Measurements from ENCODE around the gene PRSS22.

PRSS22 gene

DNA sequence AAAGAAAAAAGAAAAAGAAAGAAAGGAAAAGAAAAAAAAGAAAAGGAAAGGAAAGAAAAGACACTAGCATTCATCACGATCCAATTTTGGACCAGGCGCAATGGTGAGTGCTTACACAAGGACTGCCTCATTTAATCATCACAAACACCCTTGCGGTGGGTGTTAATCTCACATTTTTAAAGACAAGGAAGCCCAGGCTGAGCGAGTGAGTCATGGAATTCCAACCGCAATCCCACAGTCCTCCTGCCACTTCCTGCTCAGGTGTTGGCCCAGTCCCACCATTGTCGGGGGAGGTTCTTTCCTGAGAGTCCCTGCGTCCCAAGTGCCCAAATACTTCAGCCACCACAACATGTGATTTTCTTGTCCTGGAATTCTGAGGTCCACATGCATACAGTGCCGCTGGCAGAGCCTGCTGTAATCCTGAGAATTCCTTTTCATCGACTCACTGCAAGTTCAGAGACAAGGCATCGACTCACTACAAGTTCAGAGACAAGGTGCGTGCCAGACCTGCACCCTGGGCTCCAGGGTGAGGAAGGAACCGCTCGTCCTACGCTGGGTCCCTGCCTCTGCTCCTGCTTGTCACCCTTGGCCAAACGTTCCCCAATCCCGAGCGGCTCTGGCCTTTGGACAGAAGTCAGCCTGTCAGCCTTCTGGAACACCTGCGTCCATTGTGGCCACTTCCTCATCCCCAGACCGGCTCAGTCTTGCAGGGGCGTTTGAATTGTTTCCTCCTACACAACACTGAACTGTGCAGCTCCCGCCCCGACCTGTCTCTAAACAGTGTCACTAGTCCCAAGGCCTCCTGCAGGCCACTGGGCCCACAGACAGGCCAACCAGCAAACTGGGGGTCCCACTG, 22.1 kb downstream of the PRSS22 start:
- DNase-seq = peak in 5 of 10 donors; percentile 15 to 81 (median 71)
- intact Hi-C loops (cut with DNase I) = no loop called here

DNA sequence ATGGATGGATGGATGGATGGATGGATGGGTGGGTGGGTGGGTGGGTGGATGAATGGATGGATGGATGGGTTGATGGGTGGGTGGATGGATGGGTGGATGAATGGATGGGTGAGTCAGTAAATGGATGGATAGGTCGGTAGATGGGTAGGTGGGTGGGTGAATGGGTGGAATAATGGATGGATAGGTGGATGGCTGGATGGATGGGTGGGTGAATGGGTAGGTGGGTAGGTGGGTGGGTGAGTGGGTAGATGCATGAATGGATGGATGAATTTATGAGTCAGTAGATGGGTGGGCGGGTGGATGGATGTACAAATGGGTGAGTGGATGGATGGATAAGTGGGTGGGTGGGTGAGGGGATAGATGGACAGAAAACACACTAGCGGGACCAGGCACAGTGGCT, 23.0 kb downstream of the PRSS22 start:
- DNase-seq = no peak
- intact Hi-C loops (cut with DNase I) = no loop called here

DNA sequence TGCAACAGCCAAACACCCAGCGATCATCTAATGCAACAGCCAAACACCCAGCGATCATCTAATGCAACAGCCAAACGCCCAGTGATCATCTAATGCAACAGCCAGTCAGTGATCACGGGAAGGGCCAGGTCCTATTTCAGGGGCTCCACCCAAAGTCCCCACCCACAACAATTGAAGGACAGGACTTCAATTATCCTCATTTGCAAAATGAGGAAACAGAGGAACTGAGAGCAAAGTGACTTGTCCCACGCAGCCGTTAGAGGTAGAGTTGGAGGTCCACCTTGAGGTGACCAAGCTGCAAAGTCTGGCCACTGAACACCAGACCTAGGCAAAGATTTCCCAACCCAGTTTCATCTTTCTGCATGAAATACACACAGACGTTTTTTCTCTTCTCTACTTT, 24.2 kb downstream of the PRSS22 start:
- intact Hi-C loops (cut with DNase I) = no loop called here
- DNase-seq = no peak

DNA sequence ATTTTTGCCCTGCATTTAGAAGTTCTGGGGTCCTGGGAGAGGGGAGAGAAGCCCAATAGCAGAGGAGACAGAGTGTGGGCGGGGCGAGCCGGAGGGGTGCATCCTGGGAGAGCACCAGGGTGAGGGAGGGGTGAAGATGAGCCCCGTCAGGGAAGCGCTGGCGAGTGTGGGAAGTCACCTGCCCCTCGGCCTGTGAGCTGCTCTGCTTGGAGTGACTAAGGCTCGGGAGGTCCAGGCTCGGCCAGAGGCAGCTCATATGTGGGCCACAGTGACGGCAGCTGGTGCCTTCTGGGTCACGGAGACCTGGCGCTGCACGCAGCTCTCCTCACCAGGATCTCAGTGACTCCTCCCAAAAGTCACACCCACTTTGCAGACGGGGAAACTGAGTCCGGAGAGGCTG, 26.8 kb downstream of the PRSS22 start:
- intact Hi-C loops (cut with DNase I) = no loop called here
- peak in 3 of 10 donors; percentile 59 to 64 (median 61) for DNase-seq

DNA sequence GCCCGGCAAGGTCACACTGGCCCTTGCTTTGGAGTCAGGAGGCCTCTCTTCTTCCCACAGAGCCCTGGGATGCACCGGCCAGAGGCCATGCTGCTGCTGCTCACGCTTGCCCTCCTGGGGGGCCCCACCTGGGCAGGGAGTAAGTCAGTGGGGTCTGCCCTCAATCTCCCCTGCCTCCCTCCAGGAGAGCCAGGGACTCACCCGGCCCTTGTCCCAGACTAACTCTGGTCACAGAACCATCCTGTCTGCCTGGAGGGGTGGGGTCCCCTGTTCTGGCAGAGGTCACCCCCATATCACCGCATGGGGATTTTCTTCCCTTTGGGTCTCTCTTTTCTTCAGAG, 27.6 kb downstream of the PRSS22 start:
- peak in 2 of 10 donors; percentile 55 to 59 for DNase-seq

DNA sequence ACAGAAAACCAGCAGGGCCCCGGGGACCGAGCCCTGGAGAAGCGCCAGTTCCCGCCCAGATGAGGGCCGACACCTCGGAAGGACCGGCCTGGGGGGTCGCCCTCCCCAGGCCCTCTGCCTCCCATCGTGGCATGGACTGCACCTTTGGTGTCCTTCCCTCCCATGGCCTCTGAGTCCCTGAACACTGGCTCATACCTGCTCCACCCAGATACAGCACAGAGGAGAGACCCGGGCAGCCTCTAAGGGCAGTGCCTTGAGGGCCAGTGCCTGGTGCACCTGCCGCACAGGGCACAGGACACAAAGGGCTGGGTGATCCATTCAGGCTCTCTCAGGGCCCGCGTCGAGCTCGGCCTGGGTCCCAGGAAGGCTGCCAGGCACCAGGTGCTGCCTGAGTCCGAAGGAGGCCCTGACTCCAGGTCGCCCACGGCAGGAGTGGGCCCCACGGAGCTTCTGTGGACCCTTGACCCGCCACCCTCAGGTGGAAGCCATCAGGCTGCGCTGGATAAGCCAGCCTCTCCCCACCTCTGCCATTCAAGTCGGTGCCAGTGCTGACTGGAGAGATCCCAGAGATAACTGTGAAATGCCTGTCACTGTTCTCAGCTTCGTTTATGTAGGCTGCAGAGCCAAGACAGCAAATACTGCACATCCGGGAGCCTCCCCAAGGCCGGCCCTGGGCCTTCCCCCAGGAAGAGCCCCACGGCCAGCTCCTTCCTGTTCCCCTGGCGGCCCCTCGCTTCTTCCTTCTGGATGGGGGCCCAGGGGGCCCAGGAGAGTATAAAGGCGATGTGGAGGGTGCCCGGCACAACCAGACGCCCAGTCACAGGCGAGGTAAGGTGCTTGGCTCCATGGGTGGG, 28.2 kb downstream of the PRSS22 start, which contains the start of gene ZG16B:
ZG16B (plus strand) TSS at position 803 of the 854 bp plus-strand sequence. CDS start 139 bp downstream, outside the sequence.
- peak in 3 of 10 donors; percentile 53 to 67 (median 61) for DNase-seq

More for the DNA sequence above, 27.6 kb downstream of the PRSS22 start:
- intact Hi-C loops (cut with DNase I) = no loop called here

DNA sequence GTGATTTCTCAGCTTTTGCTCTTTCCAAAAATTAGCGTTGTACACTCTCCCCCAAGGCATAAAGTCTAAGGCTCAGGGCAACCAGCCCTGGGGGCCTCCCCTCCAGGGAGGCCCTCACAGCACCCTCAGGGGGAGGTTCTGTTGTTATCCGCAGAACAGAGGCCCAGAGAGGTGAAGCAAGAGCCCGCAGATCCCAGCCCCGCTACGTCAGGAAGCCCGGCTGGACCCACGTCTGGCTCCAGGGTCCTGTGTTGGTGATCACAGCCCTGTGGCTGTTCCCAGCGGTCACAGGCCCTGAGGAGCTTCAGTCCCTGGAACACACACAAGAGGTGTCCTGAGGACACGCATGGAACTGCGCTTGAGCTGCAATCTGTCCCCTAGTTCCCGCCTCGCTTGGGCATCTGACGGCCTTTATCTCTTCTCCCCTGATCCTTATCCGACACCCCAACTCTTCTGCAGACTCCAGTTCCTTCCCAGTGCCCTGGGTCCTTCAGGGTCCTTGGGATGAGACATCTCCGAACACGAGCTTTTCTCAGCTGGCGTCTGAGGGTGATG, 29.0 kb downstream of the PRSS22 start:
- intact Hi-C loops (cut with DNase I) = no loop called here

More for the DNA sequence above, 28.2 kb downstream of the PRSS22 start, which contains the start of gene ZG16B:
- intact Hi-C loops (cut with DNase I) = no loop called here

DNA sequence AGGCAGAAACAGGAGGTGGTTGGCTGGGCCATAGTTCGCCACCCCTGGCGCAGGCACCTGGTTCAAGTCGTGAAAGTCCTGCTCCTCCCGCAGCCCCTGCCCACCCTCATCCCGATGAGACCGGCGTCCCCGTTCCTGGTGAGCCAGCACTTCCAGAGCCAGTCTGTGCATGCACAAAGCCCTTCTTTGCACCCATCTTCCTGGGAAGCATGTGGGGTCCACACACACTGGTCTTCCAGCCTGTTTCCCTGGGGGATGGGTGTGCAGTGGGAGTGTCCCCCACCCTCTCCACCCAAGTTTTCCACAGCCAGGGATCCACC, 29.5 kb downstream of the PRSS22 start:
- intact Hi-C loops (cut with DNase I) = no loop called here
- DNase-seq = peak in 3 of 10 donors; percentile 62 to 82 (median 76)

More for the DNA sequence above, 29.0 kb downstream of the PRSS22 start:
- peak in 2 of 10 donors; percentile 30 to 55 for DNase-seq

DNA sequence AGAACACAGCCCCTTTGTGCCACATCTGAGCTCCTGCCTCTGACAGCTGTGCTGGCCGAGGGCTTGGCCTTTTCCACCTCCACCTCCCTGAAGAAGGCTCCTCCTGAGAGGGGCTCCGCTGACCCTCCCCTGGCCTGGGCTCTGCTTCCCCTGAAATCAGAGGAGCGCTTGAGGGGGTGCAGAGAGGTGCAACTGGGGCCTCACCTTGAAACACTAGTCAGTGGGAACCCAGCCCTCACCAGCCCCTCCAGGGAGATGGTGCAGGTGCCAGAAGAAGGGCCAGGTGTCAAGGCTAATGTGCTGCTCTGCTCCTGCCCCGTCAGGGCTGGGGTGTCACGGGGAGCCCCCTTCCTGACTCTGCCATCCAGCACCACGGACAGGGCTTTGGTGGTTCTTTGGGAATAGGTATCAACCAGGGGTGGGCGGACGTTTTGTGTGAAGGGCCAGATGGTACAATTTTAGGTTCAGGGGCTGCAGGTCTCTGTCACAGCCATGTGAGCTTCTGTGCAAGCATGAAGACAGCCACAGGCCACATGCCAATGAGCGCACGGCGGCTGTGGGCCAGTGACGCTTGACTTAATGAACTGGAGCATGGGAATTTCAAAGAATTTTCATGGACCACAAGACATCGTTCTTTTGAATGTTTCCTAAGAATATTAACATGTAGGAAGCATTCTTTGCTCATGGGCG, 30.0 kb downstream of the PRSS22 start:
- DNase-seq = peak in 3 of 10 donors; percentile 40 to 76 (median 62)
- intact Hi-C loops (cut with DNase I) = no loop called here

DNA sequence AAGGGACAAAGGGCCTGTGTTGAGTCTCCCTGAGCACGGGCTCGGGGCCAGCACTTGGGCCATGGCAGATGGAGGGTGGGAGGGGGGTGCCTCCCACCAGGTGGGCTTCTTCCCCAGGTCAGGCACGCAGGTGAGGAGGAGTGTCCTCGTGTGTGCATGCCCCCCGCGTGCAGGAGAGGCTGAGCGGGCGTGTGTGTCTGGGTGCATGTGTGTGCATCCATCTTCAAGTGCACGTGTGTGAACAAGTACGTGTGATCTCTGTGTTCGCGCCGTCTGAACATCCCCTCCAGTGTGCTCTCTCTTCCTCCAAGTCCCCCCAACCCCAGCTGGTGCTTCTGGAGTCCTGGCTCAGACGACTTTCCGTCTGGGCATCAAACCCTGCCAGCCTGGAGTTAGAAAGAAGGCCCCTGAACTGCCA, 30.6 kb downstream of the PRSS22 start:
- peak in 3 of 10 donors; percentile 55 to 72 (median 71) for DNase-seq
- intact Hi-C loops (cut with DNase I) = no loop called here

DNA sequence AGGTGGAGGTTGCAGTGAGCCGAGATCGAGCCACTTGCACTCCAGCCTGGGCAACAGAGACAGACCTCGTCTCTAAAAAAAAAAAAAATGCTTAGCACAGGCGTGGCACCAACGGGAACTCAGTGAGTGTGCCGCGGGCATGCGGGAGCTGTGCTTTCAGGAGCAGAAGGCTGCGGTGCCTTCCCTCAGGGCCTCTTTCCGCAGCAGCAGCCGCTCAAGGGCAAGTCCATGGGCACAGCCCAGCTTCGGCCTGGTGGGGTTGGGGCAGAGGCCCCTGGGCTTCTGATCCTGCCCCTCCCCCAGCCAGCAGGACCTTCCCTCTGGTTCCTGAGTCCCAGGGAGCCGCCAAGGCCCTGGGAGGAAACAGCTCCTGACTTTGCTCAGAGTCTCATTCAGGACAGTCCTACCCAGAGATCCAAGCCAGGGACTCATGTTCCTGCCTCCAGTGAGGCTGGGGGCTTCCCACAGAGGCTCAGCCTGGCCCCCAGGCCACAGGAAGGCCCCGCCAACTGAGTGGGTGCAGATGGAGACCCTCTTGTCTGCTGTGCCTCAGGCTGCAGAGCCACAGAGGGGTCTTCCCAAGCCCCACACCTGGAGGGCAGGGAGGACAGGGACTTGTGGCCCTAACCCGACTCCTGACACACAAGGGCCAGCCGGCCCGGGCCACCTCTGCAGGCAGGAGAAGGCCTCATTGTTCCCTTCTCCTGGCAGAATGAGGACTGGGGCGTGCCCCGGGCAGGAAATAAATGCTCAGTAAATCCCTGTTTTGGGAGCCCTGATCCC, 31.2 kb downstream of the PRSS22 start:
- DNase-seq = peak in 3 of 10 donors; percentile 39 to 66 (median 55)
- intact Hi-C loops (cut with DNase I) = no loop called here

DNA sequence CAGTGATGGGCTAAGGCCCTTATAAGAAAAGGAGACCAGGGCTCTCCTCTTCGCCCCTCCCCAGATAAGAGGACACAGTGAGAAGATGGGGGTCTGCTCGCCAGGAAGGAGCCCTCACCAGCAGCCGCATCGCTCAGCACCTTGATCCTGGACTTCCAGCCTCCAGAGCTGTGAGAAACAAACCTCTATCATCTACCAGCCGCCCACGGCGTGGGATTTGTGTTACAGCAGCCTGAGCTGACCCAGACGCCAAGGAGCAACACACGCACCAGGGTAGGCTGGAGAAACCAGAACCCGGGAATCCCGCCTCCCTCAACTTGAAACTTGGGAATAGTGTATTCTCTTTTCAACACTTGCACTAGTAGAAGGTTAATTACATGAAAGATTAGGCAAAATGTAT, 32.1 kb downstream of the PRSS22 start:
- DNase-seq = peak in 3 of 10 donors; percentile 59 to 69 (median 66)
- intact Hi-C loops (cut with DNase I) = no loop called here

DNA sequence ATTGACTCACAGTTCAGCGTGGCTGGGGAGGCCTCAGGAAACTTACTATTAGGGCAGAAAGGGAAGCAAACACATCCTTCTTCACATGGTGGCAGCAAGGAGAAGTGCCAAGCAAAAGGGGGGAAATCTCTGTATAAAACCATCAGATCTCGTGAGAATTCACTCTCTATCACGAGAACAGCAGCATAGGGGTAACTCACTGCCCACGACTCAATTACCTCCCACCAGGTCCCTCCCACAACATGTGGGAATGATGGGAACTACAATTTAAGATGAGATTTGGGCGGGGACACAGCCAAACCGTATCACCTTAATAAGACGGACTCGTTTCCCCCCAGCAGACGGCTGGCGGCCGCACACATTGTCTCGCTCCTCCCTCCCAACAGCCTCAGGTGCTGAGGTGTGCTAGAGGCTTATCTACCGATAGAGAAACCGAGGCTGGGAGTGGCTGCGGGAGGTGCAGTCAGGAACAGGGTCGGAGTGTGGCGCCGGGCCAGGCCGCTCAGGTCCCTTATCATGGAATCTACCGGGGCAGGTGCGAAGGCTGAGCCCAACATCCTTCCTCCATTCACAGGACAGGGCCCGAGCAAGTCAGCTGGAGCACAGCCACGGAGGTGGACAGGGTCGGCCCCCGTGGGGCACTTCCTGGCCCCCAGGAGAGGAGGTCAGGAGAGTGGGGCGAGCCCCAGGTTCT, 32.8 kb downstream of the PRSS22 start:
- intact Hi-C loops (cut with DNase I) = no loop called here
- peak in 3 of 10 donors; percentile 48 to 61 (median 61) for DNase-seq

DNA sequence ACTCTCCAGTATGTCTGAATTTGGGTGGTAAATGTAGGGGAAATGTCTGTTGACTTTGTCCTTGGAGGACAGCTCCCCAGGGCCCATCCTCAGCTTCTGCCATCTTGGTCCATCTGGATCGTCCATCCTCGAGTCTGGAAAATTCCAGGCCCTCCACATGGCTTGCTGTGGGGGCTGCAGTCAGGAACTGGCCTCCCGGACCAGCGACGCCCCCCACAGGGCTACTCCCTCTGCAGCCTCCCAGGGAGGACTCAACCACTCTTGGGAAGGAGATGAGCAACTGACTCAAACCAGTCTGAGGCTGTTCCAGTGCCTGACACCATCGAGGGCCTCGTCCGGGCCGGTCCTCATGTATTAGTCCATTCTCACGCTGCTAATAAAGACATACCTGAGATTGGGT, 33.3 kb downstream of the PRSS22 start:
- peak in 2 of 10 donors; percentile 22 to 33 for DNase-seq
- intact Hi-C loops (cut with DNase I) = no loop called here

DNA sequence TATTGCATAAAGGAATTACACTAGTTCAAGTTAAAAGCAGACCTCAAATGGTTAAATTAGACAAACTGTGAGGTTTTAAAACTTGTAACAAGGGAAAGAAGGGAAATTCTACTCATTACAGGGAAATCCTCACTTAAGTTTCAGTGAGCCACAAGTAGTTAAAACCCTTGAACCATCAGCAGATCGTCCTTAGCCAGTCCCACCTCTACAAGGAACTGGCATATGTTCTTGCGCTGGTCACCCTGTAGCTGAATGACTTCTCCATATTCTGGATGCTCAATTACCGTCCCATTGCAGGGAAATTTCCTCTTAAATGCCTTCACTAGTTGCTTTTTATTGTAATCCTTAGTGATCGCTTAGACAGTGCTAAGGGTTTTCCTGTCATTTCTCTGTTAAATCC, 35.5 kb downstream of the PRSS22 start:
- intact Hi-C loops (cut with DNase I) = no loop called here

DNA sequence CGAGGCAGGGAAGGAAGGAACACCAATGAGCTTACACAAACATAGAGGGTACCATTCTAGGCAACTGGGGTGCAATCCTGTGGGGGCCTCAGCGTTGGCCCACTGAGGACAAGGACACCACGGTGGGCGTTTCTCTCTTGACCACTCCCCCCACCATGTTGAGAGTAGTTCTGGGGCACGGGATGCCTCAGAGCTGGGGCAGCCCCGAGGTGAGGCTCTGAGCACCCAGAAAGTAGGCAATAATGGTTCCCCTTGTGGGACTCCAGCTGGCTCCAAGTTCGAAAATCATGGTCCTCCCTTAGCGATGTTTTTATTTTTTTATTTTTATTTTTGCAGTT, 35.8 kb downstream of the PRSS22 start:
- intact Hi-C loops (cut with DNase I) = no loop called here

More for the DNA sequence above, 35.5 kb downstream of the PRSS22 start:
- no peak for DNase-seq

DNA sequence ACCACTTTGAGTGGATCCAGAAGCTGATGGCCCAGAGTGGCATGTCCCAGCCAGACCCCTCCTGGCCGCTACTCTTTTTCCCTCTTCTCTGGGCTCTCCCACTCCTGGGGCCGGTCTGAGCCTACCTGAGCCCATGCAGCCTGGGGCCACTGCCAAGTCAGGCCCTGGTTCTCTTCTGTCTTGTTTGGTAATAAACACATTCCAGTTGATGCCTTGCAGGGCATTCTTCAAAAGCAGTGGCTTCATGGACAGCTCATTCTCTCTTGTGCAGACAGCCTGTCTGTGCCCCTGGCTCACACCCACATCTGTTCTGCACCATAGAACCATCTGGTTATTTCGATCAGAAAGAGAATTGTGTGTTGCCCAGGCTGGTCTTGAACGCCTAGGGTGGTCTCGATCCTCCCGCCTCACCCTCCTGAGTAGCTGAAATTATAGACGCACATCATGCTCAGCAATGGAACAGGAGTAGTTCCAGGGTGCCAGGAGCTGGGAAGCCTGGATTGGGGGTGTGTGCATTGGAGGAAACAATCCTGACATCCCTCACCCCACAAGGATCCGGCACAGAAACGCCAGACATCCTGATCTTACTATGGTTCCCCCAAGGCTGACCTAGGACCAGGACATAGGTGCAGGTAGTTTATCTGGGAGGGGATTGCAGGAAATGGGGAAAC, 36.3 kb downstream of the PRSS22 start:
- intact Hi-C loops (cut with DNase I) = no loop called here
- DNase-seq = peak in 3 of 10 donors; percentile 2 to 57 (median 33)

More for the DNA sequence above, 35.8 kb downstream of the PRSS22 start:
- peak in 3 of 10 donors; percentile 29 to 60 (median 42) for DNase-seq

DNA sequence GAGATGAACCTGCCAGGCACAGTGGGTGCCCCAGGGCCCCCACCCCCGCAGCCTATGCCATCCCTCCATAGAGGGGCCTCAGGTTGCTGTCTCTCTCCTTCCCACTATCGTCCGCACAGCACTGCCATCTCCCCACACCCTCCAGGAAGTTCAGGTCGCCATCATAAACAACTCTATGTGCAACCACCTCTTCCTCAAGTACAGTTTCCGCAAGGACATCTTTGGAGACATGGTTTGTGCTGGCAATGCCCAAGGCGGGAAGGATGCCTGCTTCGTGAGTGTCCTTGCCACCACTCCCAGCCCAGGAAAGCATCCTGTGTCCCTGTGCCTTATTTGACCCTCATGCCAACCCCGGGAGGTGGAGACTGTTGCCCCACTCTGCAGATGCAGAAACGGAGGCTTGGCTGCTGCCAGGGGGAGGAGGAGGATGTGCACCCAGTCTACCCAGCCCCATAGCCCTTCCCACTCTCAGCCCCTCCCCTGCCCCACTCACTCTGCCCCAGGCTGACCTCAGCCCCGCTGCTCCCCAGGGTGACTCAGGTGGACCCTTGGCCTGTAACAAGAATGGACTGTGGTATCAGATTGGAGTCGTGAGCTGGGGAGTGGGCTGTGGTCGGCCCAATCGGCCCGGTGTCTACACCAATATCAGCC, 37.0 kb downstream of the PRSS22 start:
- intact Hi-C loops (cut with DNase I) = no loop called here

More for the DNA sequence above, 37.0 kb downstream of the PRSS22 start:
- DNase-seq = peak in 3 of 10 donors; percentile 35 to 52 (median 49)

Data from posterior cingulate gyrus (tissue), 11 donors.